Ascending aorta (tissue), 2 donors: ENCODE results near the gene ADARB1. TPM values are rescaled to one million over a fixed set of nuclear protein-coding genes. Genes with fewer than 3 reads are reported as not detected.

Source experiments
- DNase-seq, 2 donors: peaks; one replicate each; pipeline ENCODE4 v3.0.0-alpha.2; 2019; ENCODE audit warnings: low spot score in 2 of 2
- H3K27ac ChIP-seq, 2 donors: fragments of 200-600 bp; sonication (generic); one replicate each; pipeline ENCODE4 v1.5.1; 2016 to 2017; ENCODE audit warnings: mild to moderate bottlenecking in 1 of 2
- H3K27me3 ChIP-seq: fragments of 200-600 bp; sonication (generic); one replicate; pipeline ENCODE4 v1.5.1; 2017
- H3K36me3 ChIP-seq, 2 donors: fragments of 200-600 bp; sonication (generic); one replicate each; pipeline ENCODE4 v1.5.1; 2016
- H3K4me1 ChIP-seq, 2 donors: fragments of 200-600 bp; sonication (generic); one replicate each; pipeline ENCODE4 v1.5.1; 2016 to 2017; ENCODE audit warnings: mild to moderate bottlenecking in 1 of 2
- H3K4me3 ChIP-seq, 2 donors: fragments of 200-600 bp; sonication (generic); one replicate each; pipeline ENCODE4 v1.5.1; 2016 to 2017; ENCODE audit warnings: mild to moderate bottlenecking in 1 of 2
- H3K9me3 ChIP-seq, 2 donors: fragments of 200-600 bp; sonication (generic); one replicate each; pipeline ENCODE4 v1.5.1; 2016
- CTCF ChIP-seq, 3 experiments: fragments of 200-600 bp in 2 of 3; fragments of 450-650 bp in 1 of 3; sonication (generic) in 2 of 3; IDR thresholded peaks; one replicate each; pipeline ENCODE4 v1.5.1; 2016 to 2019; ENCODE audit warnings: antibody characterized with exemption in 3 of 3, mild to moderate bottlenecking in 1 of 3, moderate library complexity in 1 of 3
- intact Hi-C: fragments of 100-400 bp; cut with DNase I; formaldehyde crosslinking; loops from one replicate; pipeline ENCODE4 v1.15.1; 2023
- total RNA-seq: library from RNA; depleted of rRNA; stranded (reverse); fragments of >200 nt; gene quantifications from one replicate; pipeline ENCODE4 v1.1.0, GENCODE V29; 2016

Gene ADARB1
- total RNA-seq, 1 donor from 2014 or later = 82.9 TPM

GRCh38 chr21:45186709-45187108 is 112.3 kb downstream of the ADARB1 start:
- Histone ChIP-seq H3K36me3 (peaks cover 91 to 93% of the 10 kb centered on the region in 2 donors), H3K27ac (no peak overlapping the region), H3K27me3 (no peaks in the 10 kb centered on the region), H3K4me1 (no peaks in the 10 kb centered on the region), H3K9me3 (peaks cover 13 to 40% of the 10 kb centered on the region in 2 donors), H3K4me3 (no peak overlapping the region)
- no peak for TF ChIP-seq CTCF (IDR thresholded peaks at IDR 0.05)
- intact Hi-C loops = no loop called here
- no peak for DNase-seq

DNA sequence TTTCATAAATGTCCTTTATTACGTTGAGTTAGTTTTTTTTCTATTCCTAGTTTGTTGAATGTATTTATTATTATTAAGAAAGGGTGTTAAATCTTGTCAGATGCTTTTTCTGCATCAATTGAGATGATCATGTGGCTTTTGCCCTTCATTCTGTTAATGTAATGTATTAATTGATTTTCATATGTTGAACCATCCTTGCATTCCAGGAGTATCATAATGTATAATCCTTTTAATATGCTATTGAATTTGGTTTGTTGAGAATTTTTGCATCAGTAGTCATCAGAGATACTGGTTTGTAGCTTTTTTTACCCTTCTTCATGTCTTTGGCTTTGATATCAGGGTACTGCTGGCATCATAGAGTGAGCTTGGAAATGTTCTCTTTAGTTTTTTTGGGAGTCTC is 113.3 kb downstream of the ADARB1 start:
- Histone ChIP-seq H3K4me1 (no peaks in the 10 kb centered on the region), H3K36me3 (peaks cover 85 to 91% of the 10 kb centered on the region in 2 donors), H3K9me3 (peaks cover 13 to 40% of the 10 kb centered on the region in 2 donors), H3K27ac (no peak overlapping the region), H3K27me3 (no peaks in the 10 kb centered on the region), H3K4me3 (no peak overlapping the region)
- TF ChIP-seq CTCF (IDR thresholded peaks at IDR 0.05) = no peak
- no peak for DNase-seq
- intact Hi-C loops = no loop called here

DNA sequence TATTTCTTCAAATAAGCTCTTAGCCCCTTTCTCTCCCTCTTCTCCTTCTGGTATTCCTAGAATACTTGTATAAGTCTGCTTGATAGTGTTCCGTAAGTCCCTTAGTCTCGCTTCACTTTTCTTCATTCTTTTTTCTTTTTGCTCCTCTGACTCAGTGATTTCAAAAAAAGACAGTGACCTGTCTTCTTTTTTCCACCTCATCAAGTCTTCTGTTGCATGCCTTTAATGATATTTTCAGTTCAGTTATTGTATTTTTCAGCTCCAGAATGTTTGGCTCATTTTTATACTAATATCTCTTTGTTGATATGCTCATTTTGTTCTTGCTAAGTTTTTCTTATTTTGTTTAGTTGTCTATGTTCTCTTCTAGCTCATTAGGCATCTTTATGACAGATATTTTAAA is 115.6 kb downstream of the ADARB1 start:
- Histone ChIP-seq H3K27ac (no peak overlapping the region), H3K9me3 (peaks cover 13 to 40% of the 10 kb centered on the region in 2 donors), H3K4me1 (no peaks in the 10 kb centered on the region), H3K36me3 (peaks cover 75 to 81% of the 10 kb centered on the region in 2 donors), H3K4me3 (no peak overlapping the region), H3K27me3 (no peaks in the 10 kb centered on the region)
- no peak for DNase-seq
- intact Hi-C loops = no loop called here
- no peak for TF ChIP-seq CTCF (IDR thresholded peaks at IDR 0.05)

GRCh38 chr21:45192332-45192731 is 118.0 kb downstream of the ADARB1 start:
- no peaks in the 10 kb centered on the region for H3K27me3 ChIP-seq
- no peak for TF ChIP-seq CTCF (IDR thresholded peaks at IDR 0.05)
- intact Hi-C loops = no loop called here
- DNase-seq = no peak
- H3K4me1 ChIP-seq = no peaks in the 10 kb centered on the region
- peaks cover 13 to 30% of the 10 kb centered on the region in 2 donors for H3K9me3 ChIP-seq
- no peak overlapping the region for H3K4me3 ChIP-seq
- no peak overlapping the region for H3K27ac ChIP-seq
- H3K36me3 ChIP-seq = peaks cover 66 to 77% of the 10 kb centered on the region in 2 donors

GRCh38 chr21:45196620-45197019 is 122.2 kb downstream of the ADARB1 start:
- Histone ChIP-seq H3K4me3 (no peak overlapping the region), H3K27ac (no peak overlapping the region), H3K27me3 (no peaks in the 10 kb centered on the region), H3K36me3 (peaks cover 29 to 62% of the 10 kb centered on the region in 2 donors), H3K4me1 (no peaks in the 10 kb centered on the region), H3K9me3 (no peaks in the 10 kb centered on the region)
- TF ChIP-seq CTCF (IDR thresholded peaks at IDR 0.05) = no peak
- no peak for DNase-seq
- intact Hi-C loops = no loop called here

DNA sequence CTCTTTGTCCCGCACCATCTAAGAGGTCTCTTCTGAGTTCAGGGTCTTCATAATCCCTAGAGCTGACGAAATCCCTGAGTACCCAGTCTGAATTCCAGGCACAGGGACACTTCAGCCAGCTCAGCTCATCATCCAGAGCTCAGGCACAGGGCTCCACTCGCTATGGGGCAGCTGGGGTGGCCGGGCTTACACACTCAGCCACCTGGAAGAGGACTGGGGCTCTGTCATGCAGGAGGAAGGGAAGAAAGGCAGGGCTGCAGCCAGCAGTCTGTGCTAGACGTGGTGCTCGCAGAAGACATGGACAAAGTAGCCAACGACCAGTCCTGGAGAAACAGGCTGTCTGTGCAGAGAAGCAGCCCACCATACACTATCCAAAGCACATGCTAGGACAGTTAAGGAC is 124.8 kb downstream of the ADARB1 start:
- H3K9me3 ChIP-seq = no peaks in the 10 kb centered on the region
- no peaks in the 10 kb centered on the region for H3K27me3 ChIP-seq
- no peak overlapping the region for H3K4me3 ChIP-seq
- intact Hi-C loops = no loop called here
- H3K4me1 ChIP-seq = no peaks in the 10 kb centered on the region
- no peak for DNase-seq
- H3K27ac ChIP-seq = no peak overlapping the region
- no peak for TF ChIP-seq CTCF (IDR thresholded peaks at IDR 0.05)
- peaks cover 28 to 73% of the 10 kb centered on the region in 2 donors for H3K36me3 ChIP-seq
